HepG2 (cell line): ENCODE results near the gene PRKACB. TPM values are rescaled to one million over a fixed set of nuclear protein-coding genes. Genes with fewer than 3 reads are reported as not detected.

Experiments used
- ATAC-seq: fragments of 200-7000 bp; cut with Tn5 transposase; 3 replicates; pipeline ENCODE4 v1.9.1; 2020; ENCODE audit warnings: mild to moderate bottlenecking, moderate library complexity
- BruUV-seq: library from RNA; stranded (reverse); fragments of 400-500 nt; replicated peaks from 2 replicates; lab custom pipeline; 2021; lab: Mats Ljungman, UMichigan
- CTCF ChIA-PET: fragments of 300-600 bp; formaldehyde crosslinking; extraction: SDS; loops from one replicate; lab custom pipeline; 2021; ENCODE audit warnings: low total read pairs, inconsistent platforms, low intra/inter-chr PET ratio; lab: Yijun Ruan, JAX
- POLR2A ChIA-PET: fragments of 350-600 bp; sonication (Branson Sonifier 250); formaldehyde crosslinking; loops from one replicate; lab custom pipeline; 2020; ENCODE audit warnings: antibody characterized with exemption, inconsistent platforms; lab: Yijun Ruan, JAX
- DNase-seq: peaks from one replicate; pipeline ENCODE4 v3.0.0-alpha.2; 2015; ENCODE audit warnings: low spot score
- FAIRE-seq: peaks from 3 replicates; lab custom pipeline; 2011; peaks lifted over from hg19 to GRCh38; lab: Jason Lieb, UNC
- H2AFZ ChIP-seq: one replicate; pipeline ENCODE4 v1.6.1; 2011; ENCODE audit warnings: low read length, inconsistent platforms
- H3K27ac ChIP-seq: fragments of 300-600 bp; 3 replicates; pipeline ENCODE4 v1.8.0; 2011; ENCODE audit warnings: mixed run types, mild to moderate bottlenecking, mixed read lengths, low read length, inconsistent platforms; ENCODE audit not compliant: insufficient read depth; ENCODE audit errors: extremely low read length
- H3K27me3 ChIP-seq, 2 experiments: fragments of 200-600 bp in 1 of 2; 2 replicates in 1 of 2; 3 replicates in 1 of 2; pipeline versions ENCODE4 v1.6.0 to v1.8.0; 2011; ENCODE audit warnings: low read length in 2 of 2, mild to moderate bottlenecking in 2 of 2, moderate library complexity in 2 of 2, inconsistent platforms in 1 of 2; ENCODE audit not compliant: insufficient read depth in 2 of 2, control insufficient read depth in 1 of 2
- H3K36me3 ChIP-seq, 2 experiments: fragments of 200-600 bp in 1 of 2; replicated peaks in 1 of 2; 2 replicates in 1 of 2; 3 replicates in 1 of 2; pipeline versions ENCODE4 v1.5.1 to v1.8.0; 2011; ENCODE audit warnings: low read length in 2 of 2, inconsistent platforms in 1 of 2; ENCODE audit not compliant: insufficient read depth in 2 of 2, control insufficient read depth in 1 of 2
- H3K4me1 ChIP-seq: 2 replicates; pipeline ENCODE4 v1.5.1; 2012; ENCODE audit warnings: low read length, inconsistent platforms; ENCODE audit not compliant: insufficient read depth
- H3K4me2 ChIP-seq: 2 replicates; pipeline ENCODE4 v1.6.0; 2011; ENCODE audit warnings: low read depth, low read length, inconsistent platforms
- H3K4me3 ChIP-seq, 3 experiments: fragments of 200-600 bp in 1 of 3; sonication (generic), shearing (Covaris generic) in 1 of 3; replicated peaks in 1 of 3; 2 replicates each; pipeline ENCODE4 v1.5.1; 2011 to 2016; ENCODE audit warnings: low read length in 3 of 3, inconsistent platforms in 2 of 3, low read depth in 2 of 3, mild to moderate bottlenecking in 2 of 3, control low read depth in 1 of 3, mixed read lengths in 1 of 3; ENCODE audit not compliant: insufficient read depth in 1 of 3
- H3K79me2 ChIP-seq: one replicate; pipeline ENCODE4 v1.6.1; 2011; ENCODE audit warnings: low read length, inconsistent platforms; ENCODE audit not compliant: insufficient read depth
- H3K9ac ChIP-seq: 2 replicates; pipeline ENCODE4 v1.6.0; 2011; ENCODE audit warnings: mild to moderate bottlenecking, low read depth, low read length, inconsistent platforms; ENCODE audit not compliant: insufficient read depth
- H3K9me3 ChIP-seq: 2 replicates; pipeline ENCODE4 v1.5.1; 2012; ENCODE audit warnings: mild to moderate bottlenecking, low read length
- H4K20me1 ChIP-seq: 2 replicates; pipeline ENCODE4 v1.6.0; 2011; ENCODE audit warnings: inconsistent platforms, mild to moderate bottlenecking, low read length, moderate library complexity; ENCODE audit not compliant: insufficient read depth
- FOSL1 ChIP-seq: sonication (generic); formaldehyde crosslinking; IDR thresholded peaks from 2 replicates; pipeline ENCODE4 v1.9.0; 2021; ENCODE audit warnings: missing genetic modification reagents, borderline replicate concordance
- GZF1 ChIP-seq: sonication (generic); formaldehyde crosslinking; IDR thresholded peaks from 2 replicates; pipeline ENCODE4 v1.5.1; 2020; ENCODE audit warnings: mild to moderate bottlenecking, missing genetic modification reagents
- HCFC1 ChIP-seq: fragments of 150-350 bp; IDR thresholded peaks from 2 replicates; pipeline ENCODE4 v1.6.1; 2014; ENCODE audit warnings: low read depth, low read length
- HES4 ChIP-seq: sonication (generic); formaldehyde crosslinking; IDR thresholded peaks from 2 replicates; pipeline ENCODE4 v1.9.0; 2021; ENCODE audit warnings: mild to moderate bottlenecking, missing genetic modification reagents, borderline replicate concordance
- HNF4A ChIP-seq: sonication (generic); formaldehyde crosslinking; IDR thresholded peaks from 2 replicates; pipeline ENCODE4 v1.4.0; 2020; ENCODE audit warnings: missing genetic modification reagents
- HOXA9 ChIP-seq: sonication (generic); formaldehyde crosslinking; IDR thresholded peaks from 2 replicates; pipeline ENCODE4 v1.8.1; 2022; ENCODE audit warnings: missing genetic modification reagents, mild to moderate bottlenecking, moderate library complexity, borderline replicate concordance
- IKZF5 ChIP-seq: IDR thresholded peaks from 2 replicates; pipeline ENCODE4 v1.6.1; 2018; ENCODE audit warnings: missing genetic modification reagents, mild to moderate bottlenecking, missing compliant biosample characterization
- IRF2 ChIP-seq: IDR thresholded peaks from 2 replicates; pipeline ENCODE4 v1.6.1; 2018; ENCODE audit warnings: missing genetic modification reagents, missing compliant biosample characterization
- MTF2 ChIP-seq: sonication (generic); formaldehyde crosslinking; IDR thresholded peaks from 2 replicates; pipeline ENCODE4 v1.5.0; 2020; ENCODE audit warnings: missing genetic modification reagents, borderline replicate concordance
- MXD1 ChIP-seq: sonication (generic); formaldehyde crosslinking; IDR thresholded peaks from 2 replicates; pipeline ENCODE4 v1.4.0; 2020; ENCODE audit warnings: mild to moderate bottlenecking, missing genetic modification reagents
- SMYD3 ChIP-seq: sonication (generic); formaldehyde crosslinking; IDR thresholded peaks from 2 replicates; pipeline ENCODE4 v1.8.1; 2023; ENCODE audit warnings: mild to moderate bottlenecking, missing genetic modification reagents
- SOX6 ChIP-seq, 2 experiments: fragments of 450-650 bp in 1 of 2; sonication (generic) in 1 of 2; formaldehyde crosslinking in 1 of 2; IDR thresholded peaks; 2 replicates each; pipeline versions ENCODE4 v1.4.0 to v1.6.1; 2017 to 2020; ENCODE audit warnings: antibody characterized with exemption in 1 of 2, mild to moderate bottlenecking in 1 of 2, missing genetic modification reagents in 1 of 2
- TCF7L2 ChIP-seq: IDR thresholded peaks from 2 replicates; pipeline ENCODE4 v1.6.1; 2011; ENCODE audit warnings: mild to moderate bottlenecking, low read depth, low read length, moderate library complexity
- TOPORS ChIP-seq: sonication (generic); formaldehyde crosslinking; IDR thresholded peaks from 2 replicates; pipeline ENCODE4 v1.8.0; 2023; ENCODE audit warnings: mild to moderate bottlenecking, missing genetic modification reagents
- ZMYM2 ChIP-seq: sonication (generic); formaldehyde crosslinking; IDR thresholded peaks from 2 replicates; pipeline ENCODE4 v1.8.0; 2022; ENCODE audit warnings: mild to moderate bottlenecking, missing genetic modification reagents
- ZNF205 ChIP-seq: IDR thresholded peaks from 2 replicates; pipeline ENCODE4 v1.6.1; 2018; ENCODE audit warnings: missing biosample characterization, missing genetic modification reagents
- ZNF350 ChIP-seq: sonication (generic); formaldehyde crosslinking; IDR thresholded peaks from 2 replicates; pipeline ENCODE4 v1.4.0; 2020; ENCODE audit warnings: mild to moderate bottlenecking, low read depth, missing genetic modification reagents, borderline replicate concordance
- ZNF619 ChIP-seq: sonication (generic); formaldehyde crosslinking; IDR thresholded peaks from 2 replicates; pipeline ENCODE4 v1.4.0; 2020; ENCODE audit warnings: mild to moderate bottlenecking, missing genetic modification reagents
- ZNF678 ChIP-seq: sonication (generic); formaldehyde crosslinking; IDR thresholded peaks from 2 replicates; pipeline ENCODE4 v1.4.0; 2020; ENCODE audit warnings: mild to moderate bottlenecking, missing genetic modification reagents
- ZNF75D ChIP-seq: sonication (generic); formaldehyde crosslinking; IDR thresholded peaks from 2 replicates; pipeline ENCODE4 v1.8.1; 2023; ENCODE audit warnings: missing genetic modification reagents, mild to moderate bottlenecking, borderline replicate concordance
- ZNF83 ChIP-seq: sonication (generic); formaldehyde crosslinking; IDR thresholded peaks from 2 replicates; pipeline ENCODE4 v1.4.0; 2020; ENCODE audit warnings: missing genetic modification reagents, mild to moderate bottlenecking, borderline replicate concordance
- WGBS: methylation state at CpG from one replicate; pipeline ENCODE4 v1.1.6; 2017; ENCODE audit warnings: low lambda C conversion rate; 5-methylcytosine and 5-hydroxymethylcytosine counted together
- in situ Hi-C: cut with HindIII; loops from 2 replicates; pipeline ENCODE4 v1.10.0; 2017; ENCODE audit warnings: low pct_unique_long_range_greater_than_20kb; ENCODE audit not compliant: extremely low pct_ligation_motif_present
- intact Hi-C: fragments of 100-400 bp; cut with micrococcal nuclease; formaldehyde crosslinking; loops from one replicate; pipeline ENCODE4 v1.10.0; 2022; ENCODE audit not compliant: unreplicated experiment
- polyA plus RNA-seq, 8 experiments: library from polyadenylated mRNA; depleted of rRNA in 3 of 8; stranded (reverse) in 7 of 8; unstranded in 1 of 8; fragments of >200 nt; fragmentation: Illumina TruSeq in 4 of 8; extraction: Trizol in 4 of 8; gene quantifications; 2 replicates each; pipeline versions ENCODE4 v1.2.1 to v1.2.3, GENCODE V29; 2011 to 2016; ENCODE audit warnings: low read depth in 4 of 8, missing spikeins in 1 of 8, mixed read lengths in 1 of 8; ENCODE audit not compliant: insufficient read depth in 1 of 8
- total RNA-seq, 5 experiments: library from RNA; depleted of rRNA; stranded (reverse); fragments of >200 nt; fragmentation: Illumina TruSeq; extraction: Trizol; gene quantifications; 2 replicates each; pipeline ENCODE4 v1.2.3, GENCODE V29; 2016; ENCODE audit warnings: low read depth in 1 of 5
- TF ChIP-seq, protein P1 (sequence below): sonication (generic); formaldehyde crosslinking; IDR thresholded peaks from 2 replicates; pipeline ENCODE4 v1.4.0; 2020; ENCODE audit warnings: missing genetic modification reagents, borderline replicate concordance

Gene PRKACB
- total and polyA plus RNA-seq, 2 of the 13 experiments (the other 11 are each of a cell fraction or from before 2014, with no cell fraction given), result 3.5 to 5.8 TPM

- TF ChIP-seq, protein P1, sequence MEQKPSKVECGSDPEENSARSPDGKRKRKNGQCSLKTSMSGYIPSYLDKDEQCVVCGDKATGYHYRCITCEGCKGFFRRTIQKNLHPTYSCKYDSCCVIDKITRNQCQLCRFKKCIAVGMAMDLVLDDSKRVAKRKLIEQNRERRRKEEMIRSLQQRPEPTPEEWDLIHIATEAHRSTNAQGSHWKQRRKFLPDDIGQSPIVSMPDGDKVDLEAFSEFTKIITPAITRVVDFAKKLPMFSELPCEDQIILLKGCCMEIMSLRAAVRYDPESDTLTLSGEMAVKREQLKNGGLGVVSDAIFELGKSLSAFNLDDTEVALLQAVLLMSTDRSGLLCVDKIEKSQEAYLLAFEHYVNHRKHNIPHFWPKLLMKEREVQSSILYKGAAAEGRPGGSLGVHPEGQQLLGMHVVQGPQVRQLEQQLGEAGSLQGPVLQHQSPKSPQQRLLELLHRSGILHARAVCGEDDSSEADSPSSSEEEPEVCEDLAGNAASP (CRISPR knock-in tag), result no peak
- TF ChIP-seq TCF7L2 (no peak), IRF2 (no peak), HCFC1 (no peak), HNF4A (CRISPR knock-in tag) (no peak), GZF1 (CRISPR knock-in tag) (no peak), ZNF75D (CRISPR knock-in tag) (no peak), ZNF205 (CRISPR knock-in tag) (no peak)
These were observed 8.6 kb downstream of the PRKACB start (continued) for GRCh38 chr1:84152649-84153056.

GRCh38 chr1:84155517-84155916 lies 11.4 kb downstream of the PRKACB start:
- in situ Hi-C loops, result no loop called here
- TF ChIP-seq SOX6 (IDR thresholded peaks at IDR 0.05) (no peak), SOX6 (CRISPR knock-in tag; IDR thresholded peaks at IDR 0.05) (no peak), ZNF350 (no peak), FOSL1 (no peak), HOXA9 (CRISPR knock-in tag) (no peak), SMYD3 (no peak), ZNF678 (CRISPR knock-in tag) (no peak), ZNF619 (CRISPR knock-in tag) (no peak), ZMYM2 (CRISPR knock-in tag) (no peak), MTF2 (CRISPR knock-in tag) (no peak), TOPORS (no peak), HES4 (CRISPR knock-in tag) (no peak), ZNF83 (CRISPR knock-in tag) (no peak), MXD1 (no peak), IKZF5 (CRISPR knock-in tag) (no peak)
- TF ChIP-seq, protein P1 (CRISPR knock-in tag), result no peak

More at GRCh38 chr1:84155517-84155916, 11.4 kb downstream of the PRKACB start:
- Histone ChIP-seq H3K4me3 (no peak overlapping the region), H3K27me3 (no peaks in the 10 kb centered on the region; a peak in 1 of 5 replicates), H3K36me3 (no peaks in the 10 kb centered on the region), H3K27ac (no peak overlapping the region), H3K79me2 (no peaks in the 10 kb centered on the region), H3K4me2 (no peak overlapping the region), H4K20me1 (no peaks in the 10 kb centered on the region), H3K4me1 (no peaks in the 10 kb centered on the region), H2AFZ (no peak overlapping the region), H3K9me3 (no peaks in the 10 kb centered on the region), H3K9ac (no peak overlapping the region)
- ChIA-PET CTCF (no interaction called here), POLR2A (no interaction called here)
- WGBS, result 46% methylated on average over 3 of the region's 3 CpGs
- no TSS peak for BruUV-seq
- FAIRE-seq, result no peak
- ATAC-seq, result no peak
- intact Hi-C loops, result no loop called here
- no peak for DNase-seq
